Transverse colon (tissue), 4 donors: Measurements from ENCODE around the gene ACP4.

ENCODE experiments used
- CTCF ChIP-seq, 5 experiments: fragments of 200-600 bp in 3 of 5; fragments of 450-650 bp in 2 of 5; sonication (generic) in 3 of 5; IDR thresholded peaks; 1 replicate in 2 of 5; 2 replicates in 3 of 5; pipeline ENCODE4 v1.5.1; 2016 to 2017; ENCODE audit warnings: antibody characterized with exemption in 5 of 5, inconsistent platforms in 3 of 5, mild to moderate bottlenecking in 2 of 5, moderate library complexity in 1 of 5
- EP300 ChIP-seq: sonication (generic); formaldehyde crosslinking; IDR thresholded peaks from one replicate; pipeline ENCODE4 v1.6.1; 2017; ENCODE audit warnings: antibody characterized with exemption, low read depth
- POLR2A ChIP-seq: fragments of 450-650 bp; IDR thresholded peaks from one replicate; pipeline ENCODE4 v1.6.1; 2016; ENCODE audit warnings: antibody characterized with exemption, mild to moderate bottlenecking, moderate library complexity
- POLR2AphosphoS5 ChIP-seq, 3 donors: sonication (generic); formaldehyde crosslinking; IDR thresholded peaks; one replicate each; pipeline ENCODE4 v1.6.1; 2016; ENCODE audit warnings: antibody characterized with exemption in 3 of 3

GRCh38 chr19:50820086-50820485 is 29.9 kb downstream of the ACP4 start:
- no peak for TF ChIP-seq POLR2AphosphoS5 (IDR thresholded peaks at IDR 0.05)
- TF ChIP-seq CTCF (IDR thresholded peaks at IDR 0.05) = no peak
- no peak for TF ChIP-seq POLR2A
- TF ChIP-seq EP300 = no peak
